ENCODE results near the gene IL6ST.
"Not testable (repeated sequence)": the region's sequence is repeated elsewhere in the genome, so short reads cannot be mapped to it uniquely, and the experiment has no call there.

IL6ST gene

GRCh38 chr5:55959208-55959607 lies 35.6 kb downstream of the IL6ST start:
- DNase-seq, result no peak

- not testable (repeated sequence) for DNase-seq
Observed at GRCh38 chr5:55941154-55941553, 53.6 kb downstream of the IL6ST start.

GRCh38 chr5:55937598-55937997 lies 57.2 kb downstream of the IL6ST start:
- DNase-seq, result not testable (repeated sequence)

GRCh38 chr5:55936100-55936693 lies 58.6 kb downstream of the IL6ST start:
- DNase-seq, result peak; percentile 81 to 86

- DNase-seq, result no peak
Observed at GRCh38 chr5:55935371-55935770, 59.4 kb downstream of the IL6ST start.

- DNase-seq, result no peak
Observed at GRCh38 chr5:55934720-55935119, 60.0 kb downstream of the IL6ST start.

GRCh38 chr5:55934115-55934613 lies 60.6 kb downstream of the IL6ST start:
- DNase-seq, result no peak

- DNase-seq, result no peak
Observed at GRCh38 chr5:55933377-55934114, 61.2 kb downstream of the IL6ST start.

- DNase-seq, result no peak
Observed at GRCh38 chr5:55932700-55933099, 62.1 kb downstream of the IL6ST start.

- no peak for DNase-seq
Observed at GRCh38 chr5:55929020-55929799, 65.6 kb downstream of the IL6ST start.

GRCh38 chr5:55927861-55928655 lies 66.7 kb downstream of the IL6ST start:
- no peak for DNase-seq

- DNase-seq, result no peak
Observed at GRCh38 chr5:55926476-55926875, 68.3 kb downstream of the IL6ST start.

- no peak for DNase-seq
Observed at GRCh38 chr5:55925712-55926111, 69.1 kb downstream of the IL6ST start.

- no peak for DNase-seq
Observed at GRCh38 chr5:55925181-55925580, 69.6 kb downstream of the IL6ST start.

GRCh38 chr5:55924744-55925143 lies 70.0 kb downstream of the IL6ST start:
- no peak for DNase-seq

- no peak for DNase-seq
Observed at GRCh38 chr5:55923865-55924500, 70.8 kb downstream of the IL6ST start.

GRCh38 chr5:55923177-55923771 lies 71.5 kb downstream of the IL6ST start:
- DNase-seq, result peak; percentile 25 to 41

GRCh38 chr5:55921617-55922016 lies 73.1 kb downstream of the IL6ST start:
- no peak for DNase-seq

GRCh38 chr5:55920784-55921183 lies 74.0 kb downstream of the IL6ST start:
- DNase-seq, result no peak

GRCh38 chr5:55919625-55920024 lies 75.1 kb downstream of the IL6ST start:
- DNase-seq, result no peak

- DNase-seq, result no peak
Observed at GRCh38 chr5:55918087-55919035, 76.4 kb downstream of the IL6ST start.
